Measurements from ENCODE around the gene ADD3.
A peak's percentile ranks its signal among the peaks of the same experiment; 100 is the strongest.

Gene ADD3

GRCh38 chr10:110156046-110156445 lies 148.3 kb downstream of the ADD3 start:
- CTCF ChIA-PET = interaction anchor here (0.9 kb wide), 1 partner anchor 65 kb away, joined by 4 read pairs; no protein-coding TSS in a partner anchor
- no peak overlapping the region for H3K27ac ChIP-seq (ENCODE audit: extremely low read depth, low read depth, low read length)
- no peaks in the 10 kb centered on the region for H3K9me3 ChIP-seq (ENCODE audit: control insufficient read depth, insufficient read depth, low read depth, low read length)
- H3K4me3 ChIP-seq (ENCODE audit: low read depth, low read length) = no peak overlapping the region
- no peak for TF ChIP-seq ZNF76 (tag by site-specific recombination; IDR thresholded peaks at IDR 0.05; ENCODE audit: borderline replicate concordance, low read depth)
- TF ChIP-seq, protein P1, sequence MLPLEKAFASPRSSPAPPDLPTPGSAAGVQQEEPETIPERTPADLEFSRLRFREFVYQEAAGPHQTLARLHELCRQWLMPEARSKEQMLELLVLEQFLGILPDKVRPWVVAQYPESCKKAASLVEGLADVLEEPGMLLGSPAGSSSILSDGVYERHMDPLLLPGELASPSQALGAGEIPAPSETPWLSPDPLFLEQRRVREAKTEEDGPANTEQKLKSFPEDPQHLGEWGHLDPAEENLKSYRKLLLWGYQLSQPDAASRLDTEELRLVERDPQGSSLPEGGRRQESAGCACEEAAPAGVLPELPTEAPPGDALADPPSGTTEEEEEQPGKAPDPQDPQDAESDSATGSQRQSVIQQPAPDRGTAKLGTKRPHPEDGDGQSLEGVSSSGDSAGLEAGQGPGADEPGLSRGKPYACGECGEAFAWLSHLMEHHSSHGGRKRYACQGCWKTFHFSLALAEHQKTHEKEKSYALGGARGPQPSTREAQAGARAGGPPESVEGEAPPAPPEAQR (tag by site-specific recombination; IDR thresholded peaks at IDR 0.05) = no peak
- TF ChIP-seq, protein P2, sequence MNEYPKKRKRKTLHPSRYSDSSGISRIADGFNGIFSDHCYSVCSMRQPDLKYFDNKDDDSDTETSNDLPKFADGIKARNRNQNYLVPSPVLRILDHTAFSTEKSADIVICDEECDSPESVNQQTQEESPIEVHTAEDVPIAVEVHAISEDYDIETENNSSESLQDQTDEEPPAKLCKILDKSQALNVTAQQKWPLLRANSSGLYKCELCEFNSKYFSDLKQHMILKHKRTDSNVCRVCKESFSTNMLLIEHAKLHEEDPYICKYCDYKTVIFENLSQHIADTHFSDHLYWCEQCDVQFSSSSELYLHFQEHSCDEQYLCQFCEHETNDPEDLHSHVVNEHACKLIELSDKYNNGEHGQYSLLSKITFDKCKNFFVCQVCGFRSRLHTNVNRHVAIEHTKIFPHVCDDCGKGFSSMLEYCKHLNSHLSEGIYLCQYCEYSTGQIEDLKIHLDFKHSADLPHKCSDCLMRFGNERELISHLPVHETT (tag by site-specific recombination; IDR thresholded peaks at IDR 0.05) = no peak
- TF ChIP-seq EGR2 (tag by site-specific recombination; IDR thresholded peaks at IDR 0.05; ENCODE audit: low read depth) = no peak
- no peaks in the 10 kb centered on the region for H3K4me1 ChIP-seq (ENCODE audit: control insufficient read depth, insufficient read depth, low read length)
- POLR2A ChIA-PET = no interaction called here
- H3K36me3 ChIP-seq (ENCODE audit: control insufficient read depth in 2 of 2, insufficient read depth in 1 of 2, low read length in 2 of 2) = no peaks in the 10 kb centered on the region

- ChIA-PET POLR2A (no interaction called here), CTCF (interaction anchor here (0.5 to 1.2 kb wide), 5 partner anchors 20 to 1812 kb away, joined by 3 to 4 read pairs (median 3); no protein-coding TSS in a partner anchor)
- H3K36me3 ChIP-seq (ENCODE audit: control insufficient read depth in 2 of 2, insufficient read depth in 1 of 2, low read length in 2 of 2) = no peaks in the 10 kb centered on the region
- TF ChIP-seq, protein P3, sequence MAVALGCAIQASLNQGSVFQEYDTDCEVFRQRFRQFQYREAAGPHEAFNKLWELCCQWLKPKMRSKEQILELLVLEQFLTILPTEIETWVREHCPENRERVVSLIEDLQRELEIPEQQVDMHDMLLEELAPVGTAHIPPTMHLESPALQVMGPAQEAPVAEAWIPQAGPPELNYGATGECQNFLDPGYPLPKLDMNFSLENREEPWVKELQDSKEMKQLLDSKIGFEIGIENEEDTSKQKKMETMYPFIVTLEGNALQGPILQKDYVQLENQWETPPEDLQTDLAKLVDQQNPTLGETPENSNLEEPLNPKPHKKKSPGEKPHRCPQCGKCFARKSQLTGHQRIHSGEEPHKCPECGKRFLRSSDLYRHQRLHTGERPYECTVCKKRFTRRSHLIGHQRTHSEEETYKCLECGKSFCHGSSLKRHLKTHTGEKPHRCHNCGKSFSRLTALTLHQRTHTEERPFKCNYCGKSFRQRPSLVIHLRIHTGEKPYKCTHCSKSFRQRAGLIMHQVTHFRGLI (tag by site-specific recombination; IDR thresholded peaks at IDR 0.05) = peak; percentile 50; the same call in 1 of the 2 replicates
- no peak for TF ChIP-seq ZNF155 (tag by site-specific recombination; IDR thresholded peaks at IDR 0.05)
- peaks cover 7% of the 10 kb centered on the region; the same call in 1 of the 2 replicates for H3K4me1 ChIP-seq (ENCODE audit: control insufficient read depth, insufficient read depth, low read length)
- H3K9me3 ChIP-seq (ENCODE audit: control insufficient read depth, insufficient read depth, low read depth, low read length) = no peaks in the 10 kb centered on the region
- no peak overlapping the region for H3K4me3 ChIP-seq (ENCODE audit: low read depth, low read length)
- H3K27ac ChIP-seq (ENCODE audit: extremely low read depth, low read depth, low read length) = no peak overlapping the region
Measured at GRCh38 chr10:110158051-110159005, 150.5 kb downstream of the ADD3 start.

GRCh38 chr10:110160081-110160480 lies 152.3 kb downstream of the ADD3 start:
- H3K4me1 ChIP-seq (ENCODE audit: control insufficient read depth, insufficient read depth, low read length) = peaks cover 13% of the 10 kb centered on the region
- ChIA-PET CTCF (interaction anchor here (0.5 to 1.0 kb wide), 2 partner anchors 22 to 35 kb away, joined by 3 to 4 read pairs; no protein-coding TSS in a partner anchor), POLR2A (no interaction called here)
- H3K9me3 ChIP-seq (ENCODE audit: control insufficient read depth, insufficient read depth, low read depth, low read length) = no peaks in the 10 kb centered on the region
- no peaks in the 10 kb centered on the region for H3K36me3 ChIP-seq (ENCODE audit: control insufficient read depth in 2 of 2, insufficient read depth in 1 of 2, low read length in 2 of 2)
- no peak overlapping the region for H3K27ac ChIP-seq (ENCODE audit: extremely low read depth, low read depth, low read length)
- H3K4me3 ChIP-seq (ENCODE audit: low read depth, low read length) = no peak overlapping the region
- TF ChIP-seq, protein P4, sequence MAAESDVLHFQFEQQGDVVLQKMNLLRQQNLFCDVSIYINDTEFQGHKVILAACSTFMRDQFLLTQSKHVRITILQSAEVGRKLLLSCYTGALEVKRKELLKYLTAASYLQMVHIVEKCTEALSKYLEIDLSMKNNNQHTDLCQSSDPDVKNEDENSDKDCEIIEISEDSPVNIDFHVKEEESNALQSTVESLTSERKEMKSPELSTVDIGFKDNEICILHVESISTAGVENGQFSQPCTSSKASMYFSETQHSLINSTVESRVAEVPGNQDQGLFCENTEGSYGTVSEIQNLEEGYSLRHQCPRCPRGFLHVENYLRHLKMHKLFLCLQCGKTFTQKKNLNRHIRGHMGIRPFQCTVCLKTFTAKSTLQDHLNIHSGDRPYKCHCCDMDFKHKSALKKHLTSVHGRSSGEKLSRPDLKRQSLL (tag by site-specific recombination; IDR thresholded peaks at IDR 0.05) = no peak
- TF ChIP-seq ZNF341 (tag by site-specific recombination; IDR thresholded peaks at IDR 0.05; ENCODE audit: low read depth) (no peak), ZNF24 (tag by site-specific recombination; IDR thresholded peaks at IDR 0.05) (no peak), ZNF350 (tag by site-specific recombination; IDR thresholded peaks at IDR 0.05) (no peak), ZNF248 (tag by site-specific recombination; IDR thresholded peaks at IDR 0.05) (no peak), ZNF518A (tag by site-specific recombination; conservative IDR thresholded peaks at IDR 0.05; ENCODE audit: low read depth) (no peak), OSR2 (tag by site-specific recombination; IDR thresholded peaks at IDR 0.05) (no peak), ZNF501 (tag by site-specific recombination; IDR thresholded peaks at IDR 0.05) (no peak), ZNF394 (tag by site-specific recombination; IDR thresholded peaks at IDR 0.05; ENCODE audit: borderline replicate concordance) (no peak)
- TF ChIP-seq, protein P5, sequence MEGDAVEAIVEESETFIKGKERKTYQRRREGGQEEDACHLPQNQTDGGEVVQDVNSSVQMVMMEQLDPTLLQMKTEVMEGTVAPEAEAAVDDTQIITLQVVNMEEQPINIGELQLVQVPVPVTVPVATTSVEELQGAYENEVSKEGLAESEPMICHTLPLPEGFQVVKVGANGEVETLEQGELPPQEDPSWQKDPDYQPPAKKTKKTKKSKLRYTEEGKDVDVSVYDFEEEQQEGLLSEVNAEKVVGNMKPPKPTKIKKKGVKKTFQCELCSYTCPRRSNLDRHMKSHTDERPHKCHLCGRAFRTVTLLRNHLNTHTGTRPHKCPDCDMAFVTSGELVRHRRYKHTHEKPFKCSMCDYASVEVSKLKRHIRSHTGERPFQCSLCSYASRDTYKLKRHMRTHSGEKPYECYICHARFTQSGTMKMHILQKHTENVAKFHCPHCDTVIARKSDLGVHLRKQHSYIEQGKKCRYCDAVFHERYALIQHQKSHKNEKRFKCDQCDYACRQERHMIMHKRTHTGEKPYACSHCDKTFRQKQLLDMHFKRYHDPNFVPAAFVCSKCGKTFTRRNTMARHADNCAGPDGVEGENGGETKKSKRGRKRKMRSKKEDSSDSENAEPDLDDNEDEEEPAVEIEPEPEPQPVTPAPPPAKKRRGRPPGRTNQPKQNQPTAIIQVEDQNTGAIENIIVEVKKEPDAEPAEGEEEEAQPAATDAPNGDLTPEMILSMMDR (tag by site-specific recombination; IDR thresholded peaks at IDR 0.05) = no peak

Measured in HEK293 (cell line).